Activated T-cell treated with anti-CD3 and anti-CD28 coated beads for 24 hours (primary cell): ENCODE data around the gene CNOT2.

ENCODE experiments used
- DNase-seq: peaks from one replicate; pipeline ENCODE4 v3.0.0-alpha.2; 2020; ENCODE audit warnings: low read depth

CNOT2 gene, protein sequence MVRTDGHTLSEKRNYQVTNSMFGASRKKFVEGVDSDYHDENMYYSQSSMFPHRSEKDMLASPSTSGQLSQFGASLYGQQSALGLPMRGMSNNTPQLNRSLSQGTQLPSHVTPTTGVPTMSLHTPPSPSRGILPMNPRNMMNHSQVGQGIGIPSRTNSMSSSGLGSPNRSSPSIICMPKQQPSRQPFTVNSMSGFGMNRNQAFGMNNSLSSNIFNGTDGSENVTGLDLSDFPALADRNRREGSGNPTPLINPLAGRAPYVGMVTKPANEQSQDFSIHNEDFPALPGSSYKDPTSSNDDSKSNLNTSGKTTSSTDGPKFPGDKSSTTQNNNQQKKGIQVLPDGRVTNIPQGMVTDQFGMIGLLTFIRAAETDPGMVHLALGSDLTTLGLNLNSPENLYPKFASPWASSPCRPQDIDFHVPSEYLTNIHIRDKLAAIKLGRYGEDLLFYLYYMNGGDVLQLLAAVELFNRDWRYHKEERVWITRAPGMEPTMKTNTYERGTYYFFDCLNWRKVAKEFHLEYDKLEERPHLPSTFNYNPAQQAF

DNA sequence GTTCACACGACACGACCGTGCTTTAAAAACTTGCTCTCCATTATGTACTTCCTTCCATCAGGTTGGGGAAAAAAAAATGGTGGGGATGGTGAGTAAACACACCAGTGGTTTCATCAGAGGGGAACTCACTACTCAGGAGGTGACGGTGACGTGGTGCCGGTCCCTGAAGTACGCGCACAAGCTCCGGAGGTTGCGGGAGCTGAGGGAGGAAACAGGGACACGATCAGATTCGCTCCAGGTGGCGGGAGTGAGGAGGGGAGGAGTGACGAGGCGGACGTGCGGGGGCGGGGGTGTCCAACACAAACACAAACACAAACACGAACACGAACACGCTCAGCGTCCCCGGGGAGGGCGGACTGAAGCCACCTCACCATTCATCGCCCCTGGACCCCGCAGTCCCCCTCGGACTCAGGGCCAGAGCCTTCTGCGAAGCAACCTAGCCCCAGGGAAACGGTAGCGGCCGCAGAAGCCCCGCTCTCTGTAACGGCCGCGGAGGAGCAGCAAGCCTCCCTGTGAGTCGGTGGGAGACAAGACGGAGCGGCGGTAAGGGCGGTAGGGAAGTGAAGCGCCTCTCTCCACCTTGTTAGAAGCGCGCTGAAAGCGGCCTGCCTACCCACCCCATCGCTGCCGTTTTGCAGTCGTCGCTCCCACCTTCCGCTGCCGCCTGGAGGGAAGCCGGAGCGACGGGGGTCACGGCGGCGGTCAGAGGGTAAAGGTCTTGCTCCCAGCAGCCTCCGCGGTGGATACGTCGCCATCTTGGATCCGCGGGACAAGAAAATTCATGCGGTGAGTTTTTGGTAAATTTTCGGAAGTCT lies at the start of gene CNOT2:
Gene CNOT2 (plus strand): TSS at position 739 of the 815 bp plus-strand sequence. CDS start 34,794 bp downstream, outside the sequence.
- DNase-seq: peak; percentile 88

DNA sequence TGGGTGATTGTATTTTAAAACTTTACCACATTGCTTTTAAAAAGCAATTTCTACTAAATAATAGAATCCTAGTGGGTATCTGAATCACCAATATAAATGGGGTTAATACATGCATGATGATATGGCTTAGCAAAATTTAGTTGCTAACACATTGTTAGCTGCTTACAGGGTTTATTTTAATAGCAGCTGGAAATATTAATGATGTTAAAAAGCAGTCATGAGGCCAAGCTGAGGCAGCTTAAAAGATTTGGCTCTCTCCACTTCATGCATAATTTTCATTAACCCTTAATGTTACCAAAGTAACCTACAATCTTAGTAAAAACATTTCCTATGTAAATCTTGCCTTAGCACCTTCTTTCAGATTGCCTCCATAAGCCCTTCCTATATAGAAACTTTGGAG lies 49.2 kb upstream of the CNOT2 start:
- no peak for DNase-seq

- no peak for DNase-seq
These were observed 46.4 kb upstream of the CNOT2 start for GRCh38 chr12:70196811-70197281.

DNA sequence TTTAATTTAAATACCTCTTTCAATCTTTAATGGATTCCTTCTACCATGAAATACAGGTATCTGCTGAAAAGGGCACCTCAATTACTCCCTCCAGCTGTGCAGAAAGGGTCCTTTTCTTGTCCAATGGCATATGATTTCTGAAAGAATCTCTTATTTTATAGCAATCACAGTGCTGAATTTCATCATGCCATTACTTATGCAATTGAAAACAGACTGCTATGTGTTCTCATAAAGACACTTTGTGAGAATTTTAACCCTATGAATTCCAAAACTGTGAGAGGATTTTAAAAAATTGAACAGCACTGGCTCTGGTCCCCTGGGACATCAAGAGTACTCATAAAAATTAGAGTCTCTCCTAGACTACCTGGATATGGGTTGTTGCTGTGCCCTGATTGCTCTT lies 45.9 kb upstream of the CNOT2 start:
- no peak for DNase-seq

- no peak for DNase-seq
These were observed 29.5 kb upstream of the CNOT2 start for GRCh38 chr12:70213707-70214106.

DNA sequence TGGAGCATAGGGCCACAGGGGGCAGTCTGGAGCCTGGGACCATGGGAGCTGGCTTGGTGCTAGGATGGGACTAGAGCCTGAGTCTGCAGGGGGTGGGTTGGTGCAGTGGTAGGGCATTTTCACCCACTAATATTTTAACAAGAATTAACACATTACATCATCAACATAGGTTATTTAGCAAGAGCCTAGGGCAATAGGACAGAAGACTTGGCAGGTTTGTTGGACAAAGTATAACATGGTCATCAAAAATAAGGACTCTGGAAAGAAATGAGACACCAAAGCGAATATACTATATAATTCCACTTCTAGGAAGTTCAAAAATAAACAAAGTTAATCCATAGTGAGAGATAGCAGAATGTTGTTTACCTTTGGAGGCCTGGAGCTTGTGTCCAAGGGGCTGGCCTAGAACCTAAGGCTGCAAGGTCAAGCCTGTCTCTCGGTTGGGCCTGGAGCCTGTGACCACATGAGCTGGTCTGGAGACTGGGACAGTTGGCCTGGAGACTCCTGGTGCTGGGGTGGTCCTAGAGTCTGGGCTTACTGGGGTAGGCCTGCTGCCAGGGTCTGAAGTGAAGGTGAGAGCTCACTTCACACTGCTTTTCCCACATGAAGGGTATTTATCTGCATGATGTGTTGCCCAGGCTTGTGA lies 28.1 kb upstream of the CNOT2 start:
- no peak for DNase-seq

DNA sequence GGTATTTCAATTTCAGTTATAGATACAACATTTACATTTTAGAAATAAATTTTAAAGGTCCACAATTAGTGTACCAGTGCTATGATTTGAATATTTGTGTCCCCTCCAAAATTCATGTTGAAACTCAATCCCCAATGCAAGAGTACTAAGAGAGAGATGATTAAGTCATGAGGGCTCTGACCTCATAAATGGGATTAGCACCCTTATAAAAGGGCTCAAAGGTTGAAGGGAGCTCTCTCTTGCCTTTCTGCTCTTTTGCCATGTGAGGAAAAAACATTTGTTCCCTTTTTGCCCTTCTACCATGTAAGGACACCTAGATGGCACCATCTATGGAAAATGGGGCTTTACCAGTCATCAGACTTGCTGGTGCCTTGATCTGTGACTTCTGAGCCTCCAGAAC lies 25.8 kb upstream of the CNOT2 start:
- no peak for DNase-seq

- no peak for DNase-seq
These were observed 21.6 kb upstream of the CNOT2 start for GRCh38 chr12:70221626-70222025.

- no peak for DNase-seq
These were observed 15.3 kb upstream of the CNOT2 start for GRCh38 chr12:70227911-70228310.

GRCh38 chr12:70230934-70231606 lies 12.2 kb upstream of the CNOT2 start:
- DNase-seq: no peak

DNA sequence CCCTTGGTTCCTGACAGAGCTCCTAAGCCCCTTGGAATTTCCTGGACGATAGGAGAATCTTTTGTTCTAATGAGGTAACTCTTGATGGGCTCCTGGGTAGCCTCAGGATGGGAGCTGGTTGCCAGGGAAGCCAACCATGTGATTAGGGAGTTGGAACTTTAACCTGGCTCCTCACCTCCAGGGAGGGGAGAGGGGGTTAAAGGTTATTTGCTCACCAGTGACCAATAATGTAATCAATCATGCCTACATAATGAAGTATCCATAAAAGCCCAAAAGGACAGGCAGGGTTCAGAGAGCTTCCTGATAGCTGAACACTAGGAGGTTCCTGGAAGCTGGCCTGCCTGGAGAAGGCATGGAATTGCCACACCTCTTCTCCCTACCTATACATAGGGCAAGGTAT lies 6.2 kb upstream of the CNOT2 start:
- no peak for DNase-seq

GRCh38 chr12:70240673-70241072 lies 2.6 kb upstream of the CNOT2 start:
- no peak for DNase-seq

- no peak for DNase-seq
These were observed 1.4 kb upstream of the CNOT2 start for GRCh38 chr12:70241845-70242244.

DNA sequence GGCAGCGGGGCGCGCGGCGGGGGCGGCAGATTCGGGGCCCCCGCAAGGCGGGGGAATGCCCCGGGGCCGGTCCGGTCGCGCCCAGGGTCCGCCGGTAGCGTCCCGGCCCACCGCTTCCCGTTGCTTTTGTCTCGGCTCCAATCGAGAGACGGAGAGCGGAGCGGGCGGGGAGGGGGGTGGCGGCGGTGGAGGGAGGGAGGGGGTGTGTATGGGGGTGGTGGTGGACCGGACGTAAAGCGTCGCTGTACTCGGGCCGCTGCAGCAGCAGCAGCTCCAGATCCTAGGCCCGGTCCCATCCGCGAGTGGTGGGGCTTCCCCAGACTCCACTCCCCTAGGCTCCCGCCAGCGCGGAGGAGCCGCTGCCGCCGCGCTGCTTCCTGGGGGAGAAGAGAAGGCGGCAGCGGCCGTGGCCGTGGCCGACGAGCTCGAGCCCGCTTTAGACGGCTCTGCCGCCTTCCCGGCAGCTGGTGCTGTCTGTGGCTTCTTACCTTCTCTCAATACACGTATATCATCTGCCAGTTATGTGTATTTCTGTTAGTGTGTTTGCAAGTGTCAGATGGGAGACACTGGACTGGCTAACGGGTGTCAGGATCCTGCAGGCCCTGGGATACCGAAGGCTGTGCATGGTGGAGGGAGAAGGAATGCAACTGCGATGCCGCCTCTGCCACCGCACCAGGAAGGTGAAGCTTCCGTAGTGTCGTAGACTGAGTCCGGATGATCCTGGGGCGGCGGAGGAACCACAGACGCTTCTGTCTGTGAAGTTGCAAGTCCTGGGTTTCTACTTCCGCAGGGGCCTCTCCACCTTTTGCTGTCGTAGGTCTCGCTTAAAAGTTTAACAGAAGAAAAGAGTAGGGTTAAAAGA lies 508 bp downstream of the CNOT2 start:
- DNase-seq: peak; percentile 49

- no peak for DNase-seq
These were observed 1.2 kb downstream of the CNOT2 start for GRCh38 chr12:70244409-70244808.

GRCh38 chr12:70245458-70245857 lies 2.2 kb downstream of the CNOT2 start:
- DNase-seq: no peak

DNA sequence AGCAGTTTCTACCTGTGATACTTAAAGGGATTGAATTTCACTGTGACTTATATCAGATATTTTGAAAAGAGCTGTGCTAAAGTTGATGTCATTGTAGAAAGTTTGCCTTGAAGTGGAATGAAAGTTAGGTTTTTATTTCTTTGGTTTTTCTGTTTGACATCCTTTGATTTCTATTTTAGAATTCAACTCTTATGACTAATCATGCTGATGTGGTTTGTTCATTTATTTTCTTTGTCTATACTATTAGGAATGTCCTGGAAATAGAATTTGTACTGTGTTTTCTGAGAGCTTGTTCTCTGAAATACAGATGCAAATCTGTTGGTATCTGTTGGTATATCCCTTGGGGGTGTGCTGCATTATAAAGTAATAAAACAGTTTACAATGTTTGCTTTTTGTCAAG lies 3.3 kb downstream of the CNOT2 start:
- no peak for DNase-seq

GRCh38 chr12:70247653-70248199 lies 4.5 kb downstream of the CNOT2 start:
- DNase-seq: no peak

GRCh38 chr12:70248876-70249275 lies 5.6 kb downstream of the CNOT2 start:
- no peak for DNase-seq

DNA sequence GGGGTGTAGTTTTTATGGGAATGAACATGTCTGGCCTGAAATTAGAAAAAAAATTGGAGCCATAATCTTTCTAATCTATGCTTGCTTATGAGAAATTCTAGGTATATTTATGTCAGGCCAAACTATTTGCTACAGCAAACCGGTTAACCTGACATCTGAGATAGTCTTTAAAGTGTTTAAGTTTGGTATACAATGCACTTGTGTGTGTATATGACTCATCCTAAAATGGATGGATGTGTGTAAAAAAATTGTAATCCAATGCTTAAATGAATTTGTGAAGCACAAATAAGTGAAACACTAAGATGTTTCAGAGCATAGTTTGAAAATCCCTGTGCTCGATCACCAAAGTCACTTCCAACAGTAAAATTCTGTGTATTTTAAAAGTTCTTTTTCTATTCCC lies 6.7 kb downstream of the CNOT2 start:
- no peak for DNase-seq

GRCh38 chr12:70251226-70251625 lies 8.0 kb downstream of the CNOT2 start:
- no peak for DNase-seq
